Neuronal stem cell (in vitro differentiated cells): ENCODE measurements around the gene S100PBP.

Source experiments
- DNase-seq: peaks from one replicate; pipeline ENCODE4 v3.0.0-alpha.2; 2013; ENCODE audit warnings: low spot score
- H2AFZ ChIP-seq: one replicate; pipeline ENCODE4 v1.6.1; 2013; ENCODE audit warnings: mild to moderate bottlenecking, low read length, inconsistent platforms
- H2AK5ac ChIP-seq: 2 replicates; pipeline ENCODE4 v1.6.1; 2013; ENCODE audit warnings: low read depth, mild to moderate bottlenecking, inconsistent platforms, low read length, moderate library complexity, mixed read lengths
- H2BK120ac ChIP-seq: 2 replicates; pipeline ENCODE4 v1.6.1; 2013; ENCODE audit warnings: low read depth, mild to moderate bottlenecking, inconsistent platforms, low read length, moderate library complexity, mixed read lengths
- H2BK12ac ChIP-seq: one replicate; pipeline ENCODE4 v1.6.1; 2013; ENCODE audit warnings: low read length, inconsistent platforms
- H2BK15ac ChIP-seq: 2 replicates; pipeline ENCODE4 v1.6.1; 2013; ENCODE audit warnings: mild to moderate bottlenecking, low read length, inconsistent platforms, mixed read lengths
- H2BK5ac ChIP-seq: one replicate; pipeline ENCODE4 v1.6.1; 2013; ENCODE audit warnings: inconsistent platforms, mild to moderate bottlenecking, low read length, moderate library complexity
- H3K14ac ChIP-seq: one replicate; pipeline ENCODE4 v1.6.1; 2013; ENCODE audit warnings: low read length, inconsistent platforms
- H3K18ac ChIP-seq: 2 replicates; pipeline ENCODE4 v1.6.1; 2013; ENCODE audit warnings: low read length, inconsistent platforms
- H3K23ac ChIP-seq: 2 replicates; pipeline ENCODE4 v1.6.1; 2013; ENCODE audit warnings: low read depth, mild to moderate bottlenecking, mixed read lengths, low read length, inconsistent platforms; ENCODE audit not compliant: poor library complexity
- H3K27ac ChIP-seq: replicated peaks from 3 replicates; pipeline ENCODE4 v1.5.1; 2013; ENCODE audit warnings: low read length, inconsistent platforms
- H3K27me3 ChIP-seq, 3 experiments: 2 replicates each; pipeline ENCODE4 v1.6.1; 2013; ENCODE audit warnings: low read length in 3 of 3, mild to moderate bottlenecking in 2 of 3, inconsistent platforms in 1 of 3, low read depth in 1 of 3, mixed read lengths in 1 of 3, moderate library complexity in 1 of 3; ENCODE audit not compliant: control insufficient read depth in 3 of 3, insufficient read depth in 3 of 3
- H3K36me3 ChIP-seq, 2 donors: replicated peaks in 1 of 2; 2 replicates each; pipeline ENCODE4 v1.6.1; 2013; ENCODE audit warnings: low read length in 2 of 2; ENCODE audit not compliant: control insufficient read depth in 2 of 2, insufficient read depth in 2 of 2
- H3K4ac ChIP-seq: 2 replicates; pipeline ENCODE4 v1.6.1; 2013; ENCODE audit warnings: inconsistent platforms, mild to moderate bottlenecking, low read length, moderate library complexity
- H3K4me1 ChIP-seq, 2 donors: 1 replicate in 1 of 2; 2 replicates in 1 of 2; pipeline ENCODE4 v1.6.1; 2013; ENCODE audit warnings: low read length in 2 of 2, low read depth in 1 of 2; ENCODE audit not compliant: control insufficient read depth in 2 of 2, insufficient read depth in 1 of 2
- H3K4me2 ChIP-seq: one replicate; pipeline ENCODE4 v1.6.1; 2013; ENCODE audit warnings: mild to moderate bottlenecking, low read length, inconsistent platforms; ENCODE audit not compliant: insufficient read depth, poor library complexity, severe bottlenecking
- H3K4me3 ChIP-seq, 2 donors: 2 replicates each; pipeline ENCODE4 v1.5.1; 2013; ENCODE audit warnings: low read length in 2 of 2, mild to moderate bottlenecking in 2 of 2, inconsistent platforms in 1 of 2, moderate library complexity in 1 of 2
- H3K79me1 ChIP-seq: one replicate; pipeline ENCODE4 v1.6.1; 2013; ENCODE audit warnings: low read depth, mild to moderate bottlenecking, inconsistent platforms, low read length, moderate library complexity
- H3K9ac ChIP-seq: one replicate; pipeline ENCODE4 v1.6.1; 2013; ENCODE audit warnings: mild to moderate bottlenecking, low read depth, low read length, inconsistent platforms; ENCODE audit not compliant: poor library complexity
- H3K9me3 ChIP-seq, 2 donors: replicated peaks in 1 of 2; 2 replicates each; pipeline versions ENCODE3 to v1.6.1; 2013; ENCODE audit warnings: low read length in 2 of 2, mild to moderate bottlenecking in 2 of 2, inconsistent platforms in 1 of 2, low read depth in 1 of 2, mixed read lengths in 1 of 2, moderate library complexity in 1 of 2; ENCODE audit not compliant: control insufficient read depth in 2 of 2, insufficient read depth in 1 of 2
- H4K8ac ChIP-seq: one replicate; pipeline ENCODE4 v1.6.1; 2013; ENCODE audit warnings: low read depth, mild to moderate bottlenecking, inconsistent platforms, low read length, moderate library complexity
- H4K91ac ChIP-seq: one replicate; pipeline ENCODE4 v1.6.1; 2013; ENCODE audit warnings: low read length, low read depth, mild to moderate bottlenecking, inconsistent platforms; ENCODE audit not compliant: poor library complexity
- WGBS, 2 donors: extraction: QIAGEN DNeasy Blood & Tissue Kit; methylation state at CpG; one replicate each; pipeline ENCODE4 v1.1.7; 2013; ENCODE audit warnings: missing lambda C conversion rate in 2 of 2, mixed read lengths in 1 of 2; ENCODE audit not compliant: insufficient read length in 2 of 2, insufficient replicate concordance in 1 of 2; ENCODE audit errors: extremely low coverage in 2 of 2; 5-methylcytosine and 5-hydroxymethylcytosine counted together

The S100PBP gene

DNA sequence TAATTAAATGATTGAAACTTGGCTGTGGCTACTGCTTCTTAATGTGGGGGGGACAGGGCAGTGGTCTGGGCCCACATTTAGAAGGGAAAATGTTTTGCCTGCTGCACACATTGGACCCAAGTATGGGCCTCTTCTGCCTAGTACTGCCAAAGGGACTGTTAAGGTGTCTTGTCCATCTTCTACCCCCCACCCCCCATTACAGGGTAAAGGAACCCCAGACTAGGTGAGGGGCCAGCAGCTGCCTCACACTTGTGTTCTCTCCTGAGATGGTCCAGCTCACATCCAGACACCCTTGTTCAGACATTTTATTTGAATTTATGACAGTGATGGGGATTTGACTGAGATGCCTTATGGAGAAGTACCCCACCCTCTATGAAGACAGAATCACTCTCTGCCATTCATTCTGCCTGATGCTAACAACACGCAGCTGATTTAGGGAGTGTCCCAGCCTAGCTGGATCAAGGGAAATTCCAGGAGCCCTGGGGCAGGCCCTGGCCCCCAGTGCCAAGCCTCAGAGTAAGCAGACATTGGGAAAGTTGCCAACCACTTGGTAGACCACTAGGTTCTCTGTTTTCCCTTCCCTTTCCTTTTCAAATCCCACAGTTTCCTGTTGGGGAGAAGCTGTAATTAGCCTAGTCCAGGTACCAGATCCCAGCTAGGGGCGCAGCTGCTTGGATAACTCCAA lies 42.4 kb upstream of the S100PBP start:
- Histone ChIP-seq H2BK12ac (no peak overlapping the region), H3K9me3 (peaks cover 0 to 1% of the 10 kb centered on the region in 2 donors), H3K4ac (no peak overlapping the region), H3K9ac (no peak overlapping the region), H3K4me3 (no peak overlapping the region), H3K27me3 (no peaks in the 10 kb centered on the region), H3K23ac (no peak overlapping the region), H3K36me3 (peaks cover 37 to 80% of the 10 kb centered on the region in 2 donors), H2AFZ (no peak overlapping the region), H2BK120ac (no peak overlapping the region), H3K4me1 (peaks cover 0 to 4% of the 10 kb centered on the region in 2 donors), H2AK5ac (no peak overlapping the region), H4K91ac (no peak overlapping the region), H3K14ac (no peak overlapping the region), H2BK15ac (no peak overlapping the region), H3K79me1 (peaks cover 1% of the 10 kb centered on the region), H3K4me2 (no peak overlapping the region), H2BK5ac (no peak overlapping the region), H3K18ac (no peak overlapping the region), H4K8ac (no peak overlapping the region), H3K27ac (no peak overlapping the region)
- no peak for DNase-seq
- WGBS, 2 donors, result no CpG with 5 or more reads among the region's 2 CpGs

DNA sequence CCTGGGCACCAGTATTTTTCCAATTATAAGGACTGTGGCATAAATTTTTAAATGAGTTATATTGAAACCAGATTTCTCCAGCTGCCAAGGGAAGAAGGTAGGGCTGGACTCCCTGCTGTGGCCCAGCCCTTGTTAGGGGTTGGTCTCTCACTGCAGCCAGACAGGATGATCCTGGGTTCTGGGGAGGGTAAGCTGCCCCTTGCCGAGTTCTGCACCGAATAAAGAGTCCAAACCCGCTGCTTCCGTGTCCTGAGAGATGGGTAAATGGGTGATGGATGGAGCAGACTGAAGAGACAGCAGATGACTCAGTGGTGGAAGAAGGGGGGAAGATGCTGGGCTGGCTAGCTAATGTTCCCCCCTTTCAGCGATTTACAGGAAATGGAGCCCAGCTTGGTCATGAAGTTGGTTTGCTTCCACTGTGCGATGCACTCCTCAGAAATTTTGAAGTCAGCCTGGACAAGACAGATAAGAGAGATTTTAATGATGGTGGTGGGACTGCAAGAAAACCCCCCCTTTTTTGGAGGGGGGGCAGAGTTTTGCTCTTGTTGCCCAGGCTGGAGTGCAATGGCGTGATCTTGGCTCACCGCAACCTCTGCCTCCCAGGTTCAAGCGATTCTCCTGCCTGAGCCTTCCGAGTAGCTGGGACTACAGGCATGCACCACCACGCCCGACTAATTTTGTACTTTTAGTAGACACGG lies 41.7 kb upstream of the S100PBP start:
- DNase-seq, result no peak
- no CpG with 5 or more reads among the region's 13 CpGs for WGBS, 2 donors
- Histone ChIP-seq H3K4me2 (no peak overlapping the region), H2BK12ac (no peak overlapping the region), H4K91ac (no peak overlapping the region), H3K79me1 (peaks cover 1% of the 10 kb centered on the region), H2BK120ac (no peak overlapping the region), H3K27ac (no peak overlapping the region), H2BK5ac (no peak overlapping the region), H3K9me3 (peaks cover 0 to 1% of the 10 kb centered on the region in 2 donors), H2AFZ (no peak overlapping the region), H3K9ac (no peak overlapping the region), H3K27me3 (no peaks in the 10 kb centered on the region), H4K8ac (no peak overlapping the region), H3K14ac (no peak overlapping the region), H3K4me3 (no peak overlapping the region), H3K23ac (no peak overlapping the region), H2BK15ac (no peak overlapping the region), H3K36me3 (peaks cover 42 to 84% of the 10 kb centered on the region in 2 donors), H3K4me1 (peaks cover 0 to 4% of the 10 kb centered on the region in 2 donors), H3K4ac (no peak overlapping the region), H3K18ac (no peak overlapping the region), H2AK5ac (no peak overlapping the region)

DNA sequence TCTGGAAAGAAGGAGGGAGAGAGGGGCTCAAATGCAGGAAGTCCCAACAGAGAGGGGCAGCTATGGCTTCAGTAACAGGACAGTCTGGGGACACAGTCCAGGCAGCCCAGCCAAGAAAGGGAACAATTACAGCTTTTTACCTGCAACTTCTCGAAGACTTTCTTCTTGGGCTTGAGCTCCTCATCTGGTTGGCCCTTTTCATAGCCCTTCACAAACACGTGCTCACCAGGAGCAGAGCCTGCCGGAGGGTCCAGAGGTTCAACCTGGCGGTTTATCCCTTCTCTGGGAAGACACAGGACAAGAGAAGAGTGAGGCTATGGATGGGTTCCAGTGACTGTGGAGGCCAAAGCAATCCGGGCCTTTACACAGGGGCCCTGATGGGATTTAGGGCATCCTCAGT lies 38.2 kb upstream of the S100PBP start:
- no peak overlapping the region for H3K4me3 ChIP-seq
- no peak overlapping the region for H3K23ac ChIP-seq
- H3K9ac ChIP-seq, result no peak overlapping the region
- H2AK5ac ChIP-seq, result no peak overlapping the region
- H3K79me1 ChIP-seq, result no peaks in the 10 kb centered on the region
- no peak overlapping the region for H3K4me2 ChIP-seq
- peaks cover 0 to 3% of the 10 kb centered on the region in 2 donors for H3K4me1 ChIP-seq
- no peak overlapping the region for H2BK120ac ChIP-seq
- H4K91ac ChIP-seq, result no peak overlapping the region
- no peak for DNase-seq
- no peak overlapping the region for H2BK15ac ChIP-seq
- no peak overlapping the region for H3K18ac ChIP-seq
- no peak overlapping the region for H2AFZ ChIP-seq
- H3K4ac ChIP-seq, result no peak overlapping the region
- no peaks in the 10 kb centered on the region for H3K27me3 ChIP-seq
- H3K27ac ChIP-seq, result no peak overlapping the region
- H2BK5ac ChIP-seq, result no peak overlapping the region
- H3K9me3 ChIP-seq, result peaks cover 0 to 1% of the 10 kb centered on the region in 2 donors
- no peak overlapping the region for H2BK12ac ChIP-seq
- H4K8ac ChIP-seq, result no peak overlapping the region
- WGBS, 2 donors, result no CpG with 5 or more reads among the region's 5 CpGs
- H3K36me3 ChIP-seq, result peaks cover 49 to 97% of the 10 kb centered on the region in 2 donors
- H3K14ac ChIP-seq, result no peak overlapping the region

DNA sequence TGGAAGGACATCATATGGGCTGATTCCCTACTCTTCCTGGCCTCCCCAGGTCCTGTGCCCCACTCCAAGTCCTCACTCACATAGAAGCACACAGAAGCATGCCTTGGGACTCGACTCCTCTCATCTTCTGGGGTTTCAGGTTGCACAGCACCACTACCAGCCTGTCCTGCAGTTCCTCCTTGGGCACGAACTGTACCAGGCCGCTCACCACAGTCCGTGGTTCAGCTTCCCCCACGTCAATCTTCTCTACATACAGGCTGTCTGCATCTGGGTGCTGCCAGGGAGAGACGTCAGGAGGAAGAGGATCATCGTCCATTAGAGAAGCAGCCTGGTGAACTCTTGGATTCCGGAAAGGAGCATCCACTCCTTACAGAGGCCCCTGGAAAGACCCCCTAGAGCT lies 37.4 kb upstream of the S100PBP start:
- no peak overlapping the region for H3K4me2 ChIP-seq
- no peaks in the 10 kb centered on the region for H3K9me3 ChIP-seq
- no peak overlapping the region for H2AK5ac ChIP-seq
- no peak overlapping the region for H3K14ac ChIP-seq
- no peaks in the 10 kb centered on the region for H3K27me3 ChIP-seq
- H3K9ac ChIP-seq, result no peak overlapping the region
- no peak overlapping the region for H2BK120ac ChIP-seq
- no peak overlapping the region for H2BK15ac ChIP-seq
- no peak overlapping the region for H3K23ac ChIP-seq
- no peak for DNase-seq
- peaks cover 47 to 97% of the 10 kb centered on the region in 2 donors for H3K36me3 ChIP-seq
- no peak overlapping the region for H4K8ac ChIP-seq
- no peak overlapping the region for H3K4me3 ChIP-seq
- H2AFZ ChIP-seq, result no peak overlapping the region
- no peaks in the 10 kb centered on the region for H3K79me1 ChIP-seq
- no peak overlapping the region for H3K18ac ChIP-seq
- no peak overlapping the region for H3K27ac ChIP-seq
- H2BK12ac ChIP-seq, result no peak overlapping the region
- H4K91ac ChIP-seq, result no peak overlapping the region
- H3K4ac ChIP-seq, result no peak overlapping the region
- H2BK5ac ChIP-seq, result no peak overlapping the region
- no peaks in the 10 kb centered on the region for H3K4me1 ChIP-seq
- no CpG with 5 or more reads among the region's 8 CpGs for WGBS, 2 donors
